Esophagus muscularis mucosa (tissue), 4 donors: ENCODE results near the gene RGMA. TPM values are rescaled to one million over a fixed set of nuclear protein-coding genes. Genes with fewer than 3 reads are reported as not detected.

Experiments used
- DNase-seq: peaks from one replicate; pipeline ENCODE4 v3.0.0-alpha.2; 2017; ENCODE audit errors: extremely low spot score
- H3K27ac ChIP-seq, 4 donors: fragments of 200-600 bp; sonication (generic); replicated peaks in 1 of 4; 1 replicate in 3 of 4; 2 replicates in 1 of 4; pipeline ENCODE4 v1.5.1; 2016 to 2019; ENCODE audit warnings: mild to moderate bottlenecking in 1 of 4
- H3K27me3 ChIP-seq, 4 donors: fragments of 200-600 bp; sonication (generic); one replicate each; pipeline versions ENCODE4 v1.5.1 to v1.6.0; 2016 to 2019
- H3K36me3 ChIP-seq, 4 donors: fragments of 200-600 bp; sonication (generic); one replicate each; pipeline ENCODE4 v1.5.1; 2016 to 2019
- H3K4me1 ChIP-seq, 4 donors: fragments of 200-600 bp; sonication (generic); one replicate each; pipeline ENCODE4 v1.5.1; 2016 to 2019
- H3K4me3 ChIP-seq, 4 donors: fragments of 200-600 bp; sonication (generic); 1 replicate in 2 of 4; 2 replicates in 2 of 4; pipeline ENCODE4 v1.5.1; 2016 to 2019; ENCODE audit warnings: mild to moderate bottlenecking in 4 of 4, moderate library complexity in 1 of 4
- H3K9me3 ChIP-seq, 4 donors: fragments of 200-600 bp; sonication (generic); 1 replicate in 3 of 4; 2 replicates in 1 of 4; pipeline ENCODE4 v1.5.1; 2016 to 2019
- CTCF ChIP-seq, 3 experiments: fragments of 200-600 bp in 2 of 3; fragments of 450-650 bp in 1 of 3; sonication (generic) in 2 of 3; IDR thresholded peaks; one replicate each; pipeline ENCODE4 v1.5.1; 2017 to 2019; ENCODE audit warnings: antibody characterized with exemption in 3 of 3, mild to moderate bottlenecking in 2 of 3, moderate library complexity in 1 of 3
- EP300 ChIP-seq: sonication (generic); formaldehyde crosslinking; IDR thresholded peaks from one replicate; pipeline ENCODE4 v1.6.1; 2017; ENCODE audit warnings: antibody characterized with exemption
- POLR2A ChIP-seq: fragments of 450-650 bp; IDR thresholded peaks from one replicate; pipeline ENCODE4 v1.6.1; 2017; ENCODE audit warnings: antibody characterized with exemption, moderate library complexity, mild to moderate bottlenecking, low read depth
- POLR2AphosphoS5 ChIP-seq, 2 donors: sonication (generic); formaldehyde crosslinking; IDR thresholded peaks; one replicate each; pipeline ENCODE4 v1.6.1; 2017; ENCODE audit warnings: antibody characterized with exemption in 2 of 2
- WGBS: methylation state at CpG from one replicate; pipeline ENCODE4 v1.1.5; 2018; 5-methylcytosine and 5-hydroxymethylcytosine counted together
- intact Hi-C: fragments of 100-400 bp; cut with DNase I; formaldehyde crosslinking; loops from one replicate; pipeline ENCODE4 v1.15.1; 2023
- total RNA-seq, 4 donors: library from RNA; depleted of rRNA; stranded (reverse); fragments of >200 nt; gene quantifications; one replicate each; pipeline versions ENCODE4 v1.1.0 to v1.2.1, GENCODE V29; 2016

The RGMA gene
- total RNA-seq, 4 donors from 2014 or later, result 101 to 312 (median 188) TPM

GRCh38 chr15:92997821-92998220 is 91.2 kb downstream of the RGMA start:
- Histone ChIP-seq H3K27ac (no peak overlapping the region), H3K9me3 (no peaks in the 10 kb centered on the region), H3K27me3 (no peaks in the 10 kb centered on the region), H3K4me3 (no peak overlapping the region), H3K4me1 (peaks cover 0 to 5% (median 2%) of the 10 kb centered on the region in 4 donors), H3K36me3 (peaks cover 55 to 93% (median 86%) of the 10 kb centered on the region in 4 donors)
- WGBS, result 97% methylated on average over 6 of the region's 6 CpGs
- intact Hi-C loops, result no loop called here
- no peak for DNase-seq
- TF ChIP-seq POLR2AphosphoS5 (IDR thresholded peaks at IDR 0.05) (no peak), CTCF (IDR thresholded peaks at IDR 0.05) (no peak), EP300 (no peak), POLR2A (no peak)

- TF ChIP-seq POLR2A (no peak), EP300 (no peak), POLR2AphosphoS5 (IDR thresholded peaks at IDR 0.05) (no peak), CTCF (IDR thresholded peaks at IDR 0.05) (no peak)
- Histone ChIP-seq H3K4me1 (peaks cover 0 to 8% (median 2%) of the 10 kb centered on the region in 4 donors), H3K9me3 (no peaks in the 10 kb centered on the region), H3K36me3 (peaks cover 35 to 94% (median 80%) of the 10 kb centered on the region in 4 donors), H3K27me3 (no peaks in the 10 kb centered on the region), H3K27ac (no peak overlapping the region), H3K4me3 (no peak overlapping the region)
- DNase-seq, result no peak
- WGBS, result 93% methylated on average over 9 of the region's 9 CpGs
- intact Hi-C loops, result no loop called here
These were observed 96.3 kb downstream of the RGMA start for GRCh38 chr15:92992720-92993119.

GRCh38 chr15:92990031-92990430 is 99.0 kb downstream of the RGMA start:
- peaks cover 33 to 93% (median 76%) of the 10 kb centered on the region in 4 donors for H3K36me3 ChIP-seq
- H3K4me3 ChIP-seq, result no peak overlapping the region
- H3K4me1 ChIP-seq, result peaks cover 0 to 3% (median 0%) of the 10 kb centered on the region in 4 donors
- DNase-seq, result no peak
- 89% methylated on average over 2 of the region's 2 CpGs for WGBS
- no peaks in the 10 kb centered on the region for H3K27me3 ChIP-seq
- intact Hi-C loops, result no loop called here
- no peak overlapping the region for H3K27ac ChIP-seq
- H3K9me3 ChIP-seq, result no peaks in the 10 kb centered on the region
- TF ChIP-seq POLR2AphosphoS5 (IDR thresholded peaks at IDR 0.05) (no peak), CTCF (IDR thresholded peaks at IDR 0.05) (no peak), POLR2A (no peak), EP300 (no peak)

- Histone ChIP-seq H3K36me3 (peaks cover 38 to 95% (median 82%) of the 10 kb centered on the region in 4 donors), H3K4me1 (peaks cover 0 to 3% (median 2%) of the 10 kb centered on the region in 4 donors), H3K4me3 (no peak overlapping the region), H3K27me3 (no peaks in the 10 kb centered on the region), H3K27ac (no peak overlapping the region), H3K9me3 (no peaks in the 10 kb centered on the region)
- no peak for TF ChIP-seq POLR2A
- no peak for TF ChIP-seq POLR2AphosphoS5 (IDR thresholded peaks at IDR 0.05)
- TF ChIP-seq CTCF (IDR thresholded peaks at IDR 0.05), result no peak
- TF ChIP-seq EP300, result no peak
- no peak for DNase-seq
- WGBS, result 91% methylated on average over 2 of the region's 2 CpGs
- intact Hi-C loops, result no loop called here
These were observed 99.5 kb downstream of the RGMA start for GRCh38 chr15:92989470-92989869.

Other genes starting within 250 kb of the RGMA start
- 10 to 100 TPM; 54.3 to 86.0 (median 62.8) TPM for gene CHD2, start 188.9 kb downstream of the RGMA start, total RNA-seq